Breast epithelium (tissue), 4 donors: ENCODE measurements around the gene NECTIN1. TPM values are rescaled to one million over a fixed set of nuclear protein-coding genes. Genes with fewer than 3 reads are reported as not detected.

Experiments
- DNase-seq, 2 donors: peaks; one replicate each; pipeline ENCODE4 v3.0.0-alpha.2; 2019; ENCODE audit warnings: low spot score in 2 of 2
- H3K27ac ChIP-seq, 2 donors: fragments of 200-600 bp; sonication (generic) in 1 of 2; one replicate each; pipeline ENCODE4 v1.5.1; 2016 to 2019; ENCODE audit warnings: mild to moderate bottlenecking in 1 of 2
- H3K27me3 ChIP-seq, 2 donors: fragments of 200-600 bp; sonication (generic) in 1 of 2; one replicate each; pipeline versions ENCODE4 v1.5.1 to v1.6.0; 2017 to 2019; ENCODE audit warnings: control low read depth in 1 of 2, mild to moderate bottlenecking in 1 of 2
- H3K36me3 ChIP-seq: fragments of 200-600 bp; one replicate; pipeline ENCODE4 v1.5.1; 2019
- H3K4me1 ChIP-seq, 2 donors: fragments of 200-600 bp; sonication (generic); one replicate each; pipeline ENCODE4 v1.5.1; 2016 to 2019; ENCODE audit warnings: control low read depth in 1 of 2
- H3K4me3 ChIP-seq, 3 donors: fragments of 200-600 bp; sonication (generic); 1 replicate in 2 of 3; 2 replicates in 1 of 3; pipeline ENCODE4 v1.5.1; 2016 to 2019; ENCODE audit warnings: mild to moderate bottlenecking in 3 of 3, moderate library complexity in 2 of 3
- H3K9me3 ChIP-seq, 2 donors: fragments of 200-600 bp; sonication (generic) in 1 of 2; one replicate each; pipeline ENCODE4 v1.5.1; 2016 to 2019; ENCODE audit warnings: control low read depth in 1 of 2
- POLR2A ChIP-seq: fragments of 450-650 bp; IDR thresholded peaks from one replicate; pipeline ENCODE4 v1.6.1; 2016; ENCODE audit warnings: antibody characterized with exemption, mild to moderate bottlenecking, moderate library complexity
- POLR2AphosphoS5 ChIP-seq, 3 donors: sonication (generic); formaldehyde crosslinking; IDR thresholded peaks; one replicate each; pipeline ENCODE4 v1.6.1; 2017; ENCODE audit warnings: antibody characterized with exemption in 3 of 3
- intact Hi-C: fragments of 100-400 bp; cut with DNase I; formaldehyde crosslinking; loops from one replicate; pipeline ENCODE4 v1.15.1; 2023; ENCODE audit warnings: low total_unique reads
- total RNA-seq, 3 donors: library from RNA; depleted of rRNA; stranded (reverse); fragments of >200 nt; gene quantifications; one replicate each; pipeline ENCODE4 v1.1.0, GENCODE V29; 2016
- TF ChIP-seq, protein P1 (sequence below), 3 donors: fragments of 450-650 bp; IDR thresholded peaks; one replicate each; pipeline ENCODE4 v1.5.1; 2016 to 2017; ENCODE audit warnings: antibody characterized with exemption in 3 of 3, mild to moderate bottlenecking in 3 of 3, moderate library complexity in 3 of 3

The NECTIN1 gene
- total RNA-seq, 3 donors from 2014 or later, result 2.6 to 6.6 (median 4.5) TPM

GRCh38 chr11:119696378-119697222 is 32.4 kb downstream of the NECTIN1 start:
- Histone ChIP-seq H3K4me3 (peak overlapping the region in 1 of 3 donors; percentile 27), H3K27ac (peak overlapping the region; percentile 74 to 76), H3K36me3 (no peaks in the 10 kb centered on the region), H3K4me1 (peaks cover 2 to 12% of the 10 kb centered on the region in 2 donors), H3K9me3 (no peaks in the 10 kb centered on the region), H3K27me3 (no peaks in the 10 kb centered on the region)
- DNase-seq, result peak in 1 of 2 donors; percentile 88
- intact Hi-C loops, result no loop called here
- TF ChIP-seq POLR2A (no peak), POLR2AphosphoS5 (IDR thresholded peaks at IDR 0.05) (peak in 1 of 3 donors; percentile 25)
- TF ChIP-seq, protein P1, sequence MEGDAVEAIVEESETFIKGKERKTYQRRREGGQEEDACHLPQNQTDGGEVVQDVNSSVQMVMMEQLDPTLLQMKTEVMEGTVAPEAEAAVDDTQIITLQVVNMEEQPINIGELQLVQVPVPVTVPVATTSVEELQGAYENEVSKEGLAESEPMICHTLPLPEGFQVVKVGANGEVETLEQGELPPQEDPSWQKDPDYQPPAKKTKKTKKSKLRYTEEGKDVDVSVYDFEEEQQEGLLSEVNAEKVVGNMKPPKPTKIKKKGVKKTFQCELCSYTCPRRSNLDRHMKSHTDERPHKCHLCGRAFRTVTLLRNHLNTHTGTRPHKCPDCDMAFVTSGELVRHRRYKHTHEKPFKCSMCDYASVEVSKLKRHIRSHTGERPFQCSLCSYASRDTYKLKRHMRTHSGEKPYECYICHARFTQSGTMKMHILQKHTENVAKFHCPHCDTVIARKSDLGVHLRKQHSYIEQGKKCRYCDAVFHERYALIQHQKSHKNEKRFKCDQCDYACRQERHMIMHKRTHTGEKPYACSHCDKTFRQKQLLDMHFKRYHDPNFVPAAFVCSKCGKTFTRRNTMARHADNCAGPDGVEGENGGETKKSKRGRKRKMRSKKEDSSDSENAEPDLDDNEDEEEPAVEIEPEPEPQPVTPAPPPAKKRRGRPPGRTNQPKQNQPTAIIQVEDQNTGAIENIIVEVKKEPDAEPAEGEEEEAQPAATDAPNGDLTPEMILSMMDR (IDR thresholded peaks at IDR 0.05), result no peak

DNA sequence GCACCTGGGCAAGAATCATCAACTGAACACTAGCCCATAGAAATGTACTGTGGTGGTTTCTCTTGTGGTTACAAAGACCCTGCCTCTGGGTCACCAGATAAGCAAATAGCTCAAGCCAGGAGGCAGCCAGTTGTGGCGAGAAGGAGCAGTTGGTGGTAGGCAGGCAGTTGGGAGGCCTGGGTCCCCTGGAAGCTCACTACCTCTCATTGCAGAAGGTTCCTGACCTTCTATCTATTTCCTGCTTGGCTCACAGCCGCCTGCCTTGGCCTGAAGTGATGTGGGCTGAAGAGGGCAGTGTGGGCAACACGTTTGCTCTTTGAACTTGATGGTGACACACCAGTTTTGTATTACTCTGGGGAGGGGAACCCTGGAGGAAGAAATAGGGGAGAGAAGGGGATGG is 34.7 kb downstream of the NECTIN1 start:
- Histone ChIP-seq H3K4me1 (peaks cover 2 to 11% of the 10 kb centered on the region in 2 donors), H3K27me3 (no peaks in the 10 kb centered on the region), H3K9me3 (no peaks in the 10 kb centered on the region), H3K36me3 (no peaks in the 10 kb centered on the region), H3K27ac (peak overlapping the region; percentile 74 to 76), H3K4me3 (no peak overlapping the region)
- DNase-seq, result no peak
- TF ChIP-seq, protein P1 (IDR thresholded peaks at IDR 0.05), result no peak
- no peak for TF ChIP-seq POLR2A
- no peak for TF ChIP-seq POLR2AphosphoS5 (IDR thresholded peaks at IDR 0.05)
- intact Hi-C loops, result no loop called here

DNA sequence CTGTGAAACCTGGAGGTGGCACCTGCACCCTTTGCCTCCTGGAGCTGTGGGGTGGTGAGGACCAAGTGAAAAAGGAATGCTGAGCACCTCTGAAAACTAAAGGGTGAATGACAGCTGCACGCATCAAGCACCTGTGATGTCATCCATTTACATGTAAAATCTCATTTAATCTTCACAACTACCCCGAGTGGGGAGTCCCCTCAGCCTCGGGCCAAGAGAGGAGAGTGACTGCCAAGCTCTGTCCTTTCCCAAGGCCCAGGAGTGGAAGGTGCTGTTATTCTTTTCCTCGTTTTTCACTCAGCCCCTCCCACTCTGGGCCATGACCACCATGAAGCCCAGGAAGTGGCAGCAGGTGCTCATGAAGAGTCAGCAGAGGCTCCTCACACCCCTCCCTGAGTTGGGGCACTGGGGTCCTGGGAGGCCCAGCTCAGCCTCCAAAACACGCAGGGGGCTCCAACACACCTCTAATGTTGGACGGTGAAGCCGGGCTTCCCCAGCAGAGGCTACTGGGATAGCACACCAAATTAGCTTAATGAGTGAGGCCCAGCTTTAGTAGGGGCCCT is 35.7 kb downstream of the NECTIN1 start:
- H3K4me3 ChIP-seq, result no peak overlapping the region
- intact Hi-C loops, result no loop called here
- no peaks in the 10 kb centered on the region for H3K36me3 ChIP-seq
- H3K27ac ChIP-seq, result peak overlapping the region; percentile 76 to 85
- no peaks in the 10 kb centered on the region for H3K27me3 ChIP-seq
- no peaks in the 10 kb centered on the region for H3K9me3 ChIP-seq
- DNase-seq, result no peak
- TF ChIP-seq, protein P1 (IDR thresholded peaks at IDR 0.05), result no peak
- H3K4me1 ChIP-seq, result peaks cover 2 to 5% of the 10 kb centered on the region in 2 donors

- Histone ChIP-seq H3K27me3 (no peaks in the 10 kb centered on the region), H3K27ac (peak overlapping the region; percentile 76 to 85), H3K36me3 (no peaks in the 10 kb centered on the region), H3K4me3 (no peak overlapping the region), H3K4me1 (no peaks in the 10 kb centered on the region), H3K9me3 (no peaks in the 10 kb centered on the region)
- no peak for DNase-seq
- intact Hi-C loops, result no loop called here
- TF ChIP-seq POLR2A, result no peak
- TF ChIP-seq, protein P1 (IDR thresholded peaks at IDR 0.05), result no peak
- no peak for TF ChIP-seq POLR2AphosphoS5 (IDR thresholded peaks at IDR 0.05)
These were observed 36.5 kb downstream of the NECTIN1 start for GRCh38 chr11:119692540-119692820.
